ENCODE measurements around the gene ZNF212.
"Not testable (repeated sequence)": the region's sequence is repeated elsewhere in the genome, so short reads cannot be mapped to it uniquely, and the experiment has no call there.

ZNF212 gene

GRCh38 chr7:149225656-149226055 lies 13.8 kb upstream of the ZNF212 start:
- TF ChIP-seq CTCF (IDR thresholded peaks at IDR 0.05; ENCODE audit: low read depth, low read length, poor library complexity, severe bottlenecking) (no peak), EZH2phosphoT487 (IDR thresholded peaks at IDR 0.05; ENCODE audit: borderline replicate concordance, low read length) (no peak)
- Histone ChIP-seq H3K9me2 (replicated peaks; ENCODE audit: control insufficient read depth, low read length) (no peaks in the 10 kb centered on the region), H3K4me2 (ENCODE audit: low read length) (no peak overlapping the region), H3K9me3 (ENCODE audit: control insufficient read depth, insufficient read depth, low read length) (no peaks in the 10 kb centered on the region), H3K36me3 (ENCODE audit: control insufficient read depth, low read length) (peaks cover 30% of the 10 kb centered on the region), H3K4me1 (ENCODE audit: control insufficient read depth, low read length) (no peaks in the 10 kb centered on the region), H3K79me2 (ENCODE audit: control insufficient read depth, low read length) (no peaks in the 10 kb centered on the region), H3K27me3 (ENCODE audit: control insufficient read depth, low read length) (no peaks in the 10 kb centered on the region; the same call in 1 of the 2 replicates), H3F3A (ENCODE audit: control insufficient read depth, insufficient read depth) (no peaks in the 10 kb centered on the region; the same call in none of the 2 replicates), H3K27ac (ENCODE audit: low read depth, low read length) (no peak overlapping the region), H4K20me1 (ENCODE audit: control insufficient read depth, insufficient read depth, low read depth, low read length) (no peaks in the 10 kb centered on the region), H3K4me3 (ENCODE audit: low read length) (no peak overlapping the region)

- not testable (repeated sequence) for H3K9me2 ChIP-seq (replicated peaks; ENCODE audit: control insufficient read depth, low read length); H3K9me3 ChIP-seq (ENCODE audit: control insufficient read depth, insufficient read depth, low read length); H3K4me2 ChIP-seq (ENCODE audit: low read length)
Observed at GRCh38 chr7:149226366-149226765, 13.1 kb upstream of the ZNF212 start.

GRCh38 chr7:149226840-149227494 lies 12.5 kb upstream of the ZNF212 start:
- no peak overlapping the region for H3K27ac ChIP-seq (ENCODE audit: low read depth, low read length)
- H3K4me2 ChIP-seq (ENCODE audit: low read length): no peak overlapping the region
- TF ChIP-seq CTCF (IDR thresholded peaks at IDR 0.05; ENCODE audit: low read depth, low read length, poor library complexity, severe bottlenecking): no peak
- TF ChIP-seq EZH2phosphoT487 (IDR thresholded peaks at IDR 0.05; ENCODE audit: borderline replicate concordance, low read length): no peak
- H3K36me3 ChIP-seq (ENCODE audit: control insufficient read depth, low read length): peaks cover 24% of the 10 kb centered on the region
- no peaks in the 10 kb centered on the region for H4K20me1 ChIP-seq (ENCODE audit: control insufficient read depth, insufficient read depth, low read depth, low read length)
- H3K27me3 ChIP-seq (ENCODE audit: control insufficient read depth, low read length): no peaks in the 10 kb centered on the region; the same call in 1 of the 2 replicates
- H3K4me1 ChIP-seq (ENCODE audit: control insufficient read depth, low read length): no peaks in the 10 kb centered on the region
- H3K4me3 ChIP-seq (ENCODE audit: low read length): no peak overlapping the region
- H3K9me2 ChIP-seq (replicated peaks; ENCODE audit: control insufficient read depth, low read length): no peaks in the 10 kb centered on the region
- H3F3A ChIP-seq (ENCODE audit: control insufficient read depth, insufficient read depth): no peaks in the 10 kb centered on the region; the same call in none of the 2 replicates
- H3K9me3 ChIP-seq (ENCODE audit: control insufficient read depth, insufficient read depth, low read length): no peaks in the 10 kb centered on the region
- no peaks in the 10 kb centered on the region for H3K79me2 ChIP-seq (ENCODE audit: control insufficient read depth, low read length)

More at GRCh38 chr7:149226366-149226765, 13.1 kb upstream of the ZNF212 start:
- not testable (repeated sequence) for H3F3A ChIP-seq (ENCODE audit: control insufficient read depth, insufficient read depth); H3K4me1 ChIP-seq (ENCODE audit: control insufficient read depth, low read length); H3K79me2 ChIP-seq (ENCODE audit: control insufficient read depth, low read length); H4K20me1 ChIP-seq (ENCODE audit: control insufficient read depth, insufficient read depth, low read depth, low read length); H3K27ac ChIP-seq (ENCODE audit: low read depth, low read length); H3K4me3 ChIP-seq (ENCODE audit: low read length); H3K27me3 ChIP-seq (ENCODE audit: control insufficient read depth, low read length)
- peaks cover 24% of the 10 kb centered on the region for H3K36me3 ChIP-seq (ENCODE audit: control insufficient read depth, low read length)

- Histone ChIP-seq H3K36me3 (ENCODE audit: control insufficient read depth, low read length) (peaks cover 19% of the 10 kb centered on the region), H3K4me3 (ENCODE audit: low read length) (no peak overlapping the region), H3K9me3 (ENCODE audit: control insufficient read depth, insufficient read depth, low read length) (no peaks in the 10 kb centered on the region), H3K4me1 (ENCODE audit: control insufficient read depth, low read length) (no peaks in the 10 kb centered on the region), H3K9me2 (replicated peaks; ENCODE audit: control insufficient read depth, low read length) (no peaks in the 10 kb centered on the region), H4K20me1 (ENCODE audit: control insufficient read depth, insufficient read depth, low read depth, low read length) (no peaks in the 10 kb centered on the region), H3F3A (ENCODE audit: control insufficient read depth, insufficient read depth) (no peaks in the 10 kb centered on the region; the same call in none of the 2 replicates), H3K4me2 (ENCODE audit: low read length) (no peak overlapping the region), H3K79me2 (ENCODE audit: control insufficient read depth, low read length) (no peaks in the 10 kb centered on the region), H3K27ac (ENCODE audit: low read depth, low read length) (no peak overlapping the region), H3K27me3 (ENCODE audit: control insufficient read depth, low read length) (peaks cover 5% of the 10 kb centered on the region)
- TF ChIP-seq EZH2phosphoT487 (IDR thresholded peaks at IDR 0.05; ENCODE audit: borderline replicate concordance, low read length) (no peak), CTCF (IDR thresholded peaks at IDR 0.05; ENCODE audit: low read depth, low read length, poor library complexity, severe bottlenecking) (no peak)
Observed at GRCh38 chr7:149228831-149229471, 10.5 kb upstream of the ZNF212 start.

Data from DOHH2 (cell line).